Esophagus squamous epithelium (tissue), 4 donors: ENCODE results near the gene RALGPS2.

Experiments
- POLR2A ChIP-seq, 4 donors: fragments of 450-650 bp; IDR thresholded peaks; one replicate each; pipeline ENCODE4 v1.6.1; 2017; ENCODE audit warnings: antibody characterized with exemption in 4 of 4, mild to moderate bottlenecking in 4 of 4, moderate library complexity in 3 of 4
- TF ChIP-seq, protein P1 (sequence below), 6 experiments: fragments of 450-650 bp in 4 of 6; fragments of 200-600 bp in 2 of 6; sonication (generic) in 2 of 6; IDR thresholded peaks; one replicate each; pipeline ENCODE4 v1.5.1; 2016 to 2019; ENCODE audit warnings: antibody characterized with exemption in 6 of 6, mild to moderate bottlenecking in 4 of 6, moderate library complexity in 4 of 6

- no peak for TF ChIP-seq POLR2A (IDR thresholded peaks at IDR 0.05)
- TF ChIP-seq, protein P1, sequence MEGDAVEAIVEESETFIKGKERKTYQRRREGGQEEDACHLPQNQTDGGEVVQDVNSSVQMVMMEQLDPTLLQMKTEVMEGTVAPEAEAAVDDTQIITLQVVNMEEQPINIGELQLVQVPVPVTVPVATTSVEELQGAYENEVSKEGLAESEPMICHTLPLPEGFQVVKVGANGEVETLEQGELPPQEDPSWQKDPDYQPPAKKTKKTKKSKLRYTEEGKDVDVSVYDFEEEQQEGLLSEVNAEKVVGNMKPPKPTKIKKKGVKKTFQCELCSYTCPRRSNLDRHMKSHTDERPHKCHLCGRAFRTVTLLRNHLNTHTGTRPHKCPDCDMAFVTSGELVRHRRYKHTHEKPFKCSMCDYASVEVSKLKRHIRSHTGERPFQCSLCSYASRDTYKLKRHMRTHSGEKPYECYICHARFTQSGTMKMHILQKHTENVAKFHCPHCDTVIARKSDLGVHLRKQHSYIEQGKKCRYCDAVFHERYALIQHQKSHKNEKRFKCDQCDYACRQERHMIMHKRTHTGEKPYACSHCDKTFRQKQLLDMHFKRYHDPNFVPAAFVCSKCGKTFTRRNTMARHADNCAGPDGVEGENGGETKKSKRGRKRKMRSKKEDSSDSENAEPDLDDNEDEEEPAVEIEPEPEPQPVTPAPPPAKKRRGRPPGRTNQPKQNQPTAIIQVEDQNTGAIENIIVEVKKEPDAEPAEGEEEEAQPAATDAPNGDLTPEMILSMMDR (IDR thresholded peaks at IDR 0.05) = no peak
Observed at GRCh38 chr1:178960482-178961240, 235.6 kb downstream of the RALGPS2 start.
